ENCODE measurements around the gene REL. TPM values are rescaled to one million over a fixed set of nuclear protein-coding genes. Genes with fewer than 3 reads are reported as not detected.
"Not testable (repeated sequence)": the region's sequence is repeated elsewhere in the genome, so short reads cannot be mapped to it uniquely, and the experiment has no call there.

The REL gene
- total RNA-seq, 6 experiments from 2014 or later = 3.5 to 7.5 (median 5.0) TPM

- H3K36me3 ChIP-seq = no peaks in the 10 kb centered on the region
- peak overlapping the region; percentile 8 to 99 (median 99) for H3K27ac ChIP-seq
- WGBS (ENCODE audit: insufficient coverage, low coverage, low lambda C conversion rate, missing lambda C conversion rate) = 10% methylated on average over 2 of the region's 2 CpGs
- no peak overlapping the region for H3K4me3 ChIP-seq
- H3K9me3 ChIP-seq = no peaks in the 10 kb centered on the region
- intact Hi-C loops (cut with DNase I) = no loop called here
- ATAC-seq = no peak
- DNase-seq = no peak
- peaks cover 0 to 31% (median 0%) of the 10 kb centered on the region in 4 donors for H3K4me1 ChIP-seq
- H3K27me3 ChIP-seq = no peaks in the 10 kb centered on the region
- TF ChIP-seq CTCF (IDR thresholded peaks at IDR 0.05) = no peak
- TF ChIP-seq POLR2A (IDR thresholded peaks at IDR 0.05) = no peak
These were observed 3.4 kb downstream of the REL start for GRCh38 chr2:60884800-60885199.

- H3K4me3 ChIP-seq = no peak overlapping the region
- ATAC-seq (peak in 2 of 4 donors; percentile 13 to 31), DNase-seq (no peak)
- intact Hi-C loops (cut with DNase I) = no loop called here
- TF ChIP-seq POLR2A (IDR thresholded peaks at IDR 0.05) (peak; percentile 79), CTCF (IDR thresholded peaks at IDR 0.05) (no peak)
- 16% methylated on average over 2 of the region's 2 CpGs for WGBS (ENCODE audit: insufficient coverage, low coverage, low lambda C conversion rate, missing lambda C conversion rate)
- no peaks in the 10 kb centered on the region for H3K36me3 ChIP-seq
- H3K4me1 ChIP-seq = peaks cover 0 to 31% (median 0%) of the 10 kb centered on the region in 4 donors
- no peaks in the 10 kb centered on the region for H3K27me3 ChIP-seq
- no peaks in the 10 kb centered on the region for H3K9me3 ChIP-seq
- H3K27ac ChIP-seq = peak overlapping the region in 2 of 3 donors; percentile 99
These were observed 4.3 kb downstream of the REL start for GRCh38 chr2:60885683-60886082.

GRCh38 chr2:60886991-60887390, 5.6 kb downstream of the REL start:
- WGBS (ENCODE audit: insufficient coverage, low coverage, low lambda C conversion rate, missing lambda C conversion rate) = 22% methylated on average over 3 of the region's 3 CpGs
- Histone ChIP-seq H3K27ac (no peak overlapping the region), H3K4me3 (no peak overlapping the region), H3K27me3 (no peaks in the 10 kb centered on the region), H3K4me1 (peaks cover 0 to 31% (median 0%) of the 10 kb centered on the region in 4 donors), H3K36me3 (peaks cover 0 to 2% (median 0%) of the 10 kb centered on the region in 4 donors), H3K9me3 (no peaks in the 10 kb centered on the region)
- intact Hi-C loops (cut with DNase I) = no loop called here
- TF ChIP-seq CTCF (IDR thresholded peaks at IDR 0.05) = no peak
- TF ChIP-seq POLR2A (IDR thresholded peaks at IDR 0.05) = no peak
- ATAC-seq (peak in 1 of 4 donors; percentile 24), DNase-seq (no peak)

- intact Hi-C loops (cut with DNase I) = no loop called here
These were observed 7.5 kb downstream of the REL start for GRCh38 chr2:60888853-60889252.

GRCh38 chr2:60889581-60890392, 8.4 kb downstream of the REL start:
- WGBS (ENCODE audit: insufficient coverage, low coverage, low lambda C conversion rate, missing lambda C conversion rate) = 94% methylated on average over 6 of the region's 7 CpGs
- Histone ChIP-seq H3K36me3 (peaks cover 0 to 21% (median 0%) of the 10 kb centered on the region in 4 donors), H3K4me1 (peaks cover 0 to 22% (median 0%) of the 10 kb centered on the region in 4 donors)
- H3K27me3 ChIP-seq; H3K4me3 ChIP-seq; intact Hi-C loops (cut with DNase I); DNase-seq; ATAC-seq; H3K9me3 ChIP-seq; H3K27ac ChIP-seq: not testable (repeated sequence)

More at GRCh38 chr2:60888853-60889252, 7.5 kb downstream of the REL start:
- no peak for DNase-seq
- Histone ChIP-seq H3K4me3 (no peak overlapping the region), H3K36me3 (peaks cover 0 to 19% (median 0%) of the 10 kb centered on the region in 4 donors), H3K4me1 (peaks cover 0 to 31% (median 0%) of the 10 kb centered on the region in 4 donors), H3K27ac (no peak overlapping the region), H3K27me3 (no peaks in the 10 kb centered on the region), H3K9me3 (no peaks in the 10 kb centered on the region)
- TF ChIP-seq POLR2A (IDR thresholded peaks at IDR 0.05) (no peak), CTCF (IDR thresholded peaks at IDR 0.05) (no peak)
- ATAC-seq = no peak
- WGBS (ENCODE audit: insufficient coverage, low coverage, low lambda C conversion rate, missing lambda C conversion rate) = 79% methylated on average over 2 of the region's 2 CpGs
